Measurements from ENCODE around the gene ALKBH1.
"Not testable (repeated sequence)": the region's sequence is repeated elsewhere in the genome, so short reads cannot be mapped to it uniquely, and the experiment has no call there.

Gene ALKBH1, protein sequence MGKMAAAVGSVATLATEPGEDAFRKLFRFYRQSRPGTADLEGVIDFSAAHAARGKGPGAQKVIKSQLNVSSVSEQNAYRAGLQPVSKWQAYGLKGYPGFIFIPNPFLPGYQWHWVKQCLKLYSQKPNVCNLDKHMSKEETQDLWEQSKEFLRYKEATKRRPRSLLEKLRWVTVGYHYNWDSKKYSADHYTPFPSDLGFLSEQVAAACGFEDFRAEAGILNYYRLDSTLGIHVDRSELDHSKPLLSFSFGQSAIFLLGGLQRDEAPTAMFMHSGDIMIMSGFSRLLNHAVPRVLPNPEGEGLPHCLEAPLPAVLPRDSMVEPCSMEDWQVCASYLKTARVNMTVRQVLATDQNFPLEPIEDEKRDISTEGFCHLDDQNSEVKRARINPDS

DNA sequence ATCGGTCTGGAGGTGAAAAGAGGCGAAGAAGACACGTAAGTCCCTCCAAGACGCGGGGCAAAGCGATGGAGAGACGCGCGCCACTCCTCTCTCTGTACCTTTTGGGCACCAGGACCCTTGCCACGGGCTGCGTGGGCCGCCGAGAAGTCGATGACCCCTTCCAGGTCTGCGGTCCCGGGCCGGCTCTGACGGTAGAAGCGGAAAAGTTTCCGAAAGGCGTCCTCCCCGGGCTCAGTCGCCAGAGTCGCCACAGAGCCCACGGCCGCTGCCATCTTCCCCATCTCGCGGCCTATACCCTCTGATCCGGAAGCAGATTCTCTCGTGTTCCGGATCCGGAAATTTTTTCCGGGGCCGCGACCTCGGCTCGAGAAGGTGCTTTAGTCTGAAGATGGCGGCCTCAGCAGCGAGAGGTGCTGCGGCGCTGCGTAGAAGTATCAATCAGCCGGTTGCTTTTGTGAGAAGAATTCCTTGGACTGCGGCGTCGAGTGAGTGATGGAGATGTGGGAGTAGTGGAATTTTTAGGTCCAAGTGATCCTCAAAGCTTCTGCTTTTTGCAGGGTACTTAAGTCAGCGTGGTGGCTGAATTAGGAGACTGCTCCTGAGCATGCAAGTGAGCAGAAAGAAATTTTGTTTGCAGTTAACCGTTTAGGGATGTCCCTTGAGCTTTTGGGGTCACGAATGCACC, at the start of gene ALKBH1, which contains the start of gene SLIRP:
ALKBH1 (minus strand) TSS at position 300 of the 685 bp plus-strand sequence; CDS start at position 281, 19 bp downstream.
SLIRP (plus strand) TSS at position 380 of the 685 bp plus-strand sequence; CDS start at position 389, 9 bp downstream.
- H3K9me2 ChIP-seq (replicated peaks; ENCODE audit: insufficient read depth, low read length), result no peaks in the 10 kb centered on the region
- no peaks in the 10 kb centered on the region for H3K36me3 ChIP-seq (replicated peaks; ENCODE audit: insufficient read depth, low read length)
- peaks cover 57% of the 10 kb centered on the region for H3K79me2 ChIP-seq (ENCODE audit: low read length)
- H3K27ac ChIP-seq (ENCODE audit: low read length), result no peak within 1 kb of the TSS
- H2AFZ ChIP-seq (ENCODE audit: low read length), result peak within 1 kb of the TSS; percentile 92
- peaks cover 8% of the 10 kb centered on the region; the same call in 1 of the 2 replicates for H3K4me1 ChIP-seq (ENCODE audit: low read length)
- H3F3A ChIP-seq (ENCODE audit: insufficient read depth, low read length), result no peaks in the 10 kb centered on the region; the same call in 1 of the 2 replicates
- H3K27me3 ChIP-seq (replicated peaks; ENCODE audit: insufficient read depth, low read length), result no peaks in the 10 kb centered on the region
- H3K4me2 ChIP-seq (ENCODE audit: low read depth, low read length), result peak within 1 kb of the TSS; percentile 72
- DNase-seq, result peak; percentile 80
- H3K4me3 ChIP-seq (ENCODE audit: low read length), result peak within 1 kb of the TSS; percentile 90
- TF ChIP-seq EZH2 (optimal IDR thresholded peaks at IDR 0.05; ENCODE audit: low read depth, low read length), result no peak
- TF ChIP-seq, protein P1, sequence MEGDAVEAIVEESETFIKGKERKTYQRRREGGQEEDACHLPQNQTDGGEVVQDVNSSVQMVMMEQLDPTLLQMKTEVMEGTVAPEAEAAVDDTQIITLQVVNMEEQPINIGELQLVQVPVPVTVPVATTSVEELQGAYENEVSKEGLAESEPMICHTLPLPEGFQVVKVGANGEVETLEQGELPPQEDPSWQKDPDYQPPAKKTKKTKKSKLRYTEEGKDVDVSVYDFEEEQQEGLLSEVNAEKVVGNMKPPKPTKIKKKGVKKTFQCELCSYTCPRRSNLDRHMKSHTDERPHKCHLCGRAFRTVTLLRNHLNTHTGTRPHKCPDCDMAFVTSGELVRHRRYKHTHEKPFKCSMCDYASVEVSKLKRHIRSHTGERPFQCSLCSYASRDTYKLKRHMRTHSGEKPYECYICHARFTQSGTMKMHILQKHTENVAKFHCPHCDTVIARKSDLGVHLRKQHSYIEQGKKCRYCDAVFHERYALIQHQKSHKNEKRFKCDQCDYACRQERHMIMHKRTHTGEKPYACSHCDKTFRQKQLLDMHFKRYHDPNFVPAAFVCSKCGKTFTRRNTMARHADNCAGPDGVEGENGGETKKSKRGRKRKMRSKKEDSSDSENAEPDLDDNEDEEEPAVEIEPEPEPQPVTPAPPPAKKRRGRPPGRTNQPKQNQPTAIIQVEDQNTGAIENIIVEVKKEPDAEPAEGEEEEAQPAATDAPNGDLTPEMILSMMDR (IDR thresholded peaks at IDR 0.05; ENCODE audit: low read length), result no peak
- no peak for TF ChIP-seq EZH2phosphoT487 (IDR thresholded peaks at IDR 0.05; ENCODE audit: low read length)
- H4K20me1 ChIP-seq (ENCODE audit: insufficient read depth, low read length), result no peaks in the 10 kb centered on the region
- H3K9ac ChIP-seq (ENCODE audit: low read length), result peak within 1 kb of the TSS; percentile 74
- no peaks in the 10 kb centered on the region for H3K9me3 ChIP-seq (replicated peaks; ENCODE audit: insufficient read depth, low read length)

DNA sequence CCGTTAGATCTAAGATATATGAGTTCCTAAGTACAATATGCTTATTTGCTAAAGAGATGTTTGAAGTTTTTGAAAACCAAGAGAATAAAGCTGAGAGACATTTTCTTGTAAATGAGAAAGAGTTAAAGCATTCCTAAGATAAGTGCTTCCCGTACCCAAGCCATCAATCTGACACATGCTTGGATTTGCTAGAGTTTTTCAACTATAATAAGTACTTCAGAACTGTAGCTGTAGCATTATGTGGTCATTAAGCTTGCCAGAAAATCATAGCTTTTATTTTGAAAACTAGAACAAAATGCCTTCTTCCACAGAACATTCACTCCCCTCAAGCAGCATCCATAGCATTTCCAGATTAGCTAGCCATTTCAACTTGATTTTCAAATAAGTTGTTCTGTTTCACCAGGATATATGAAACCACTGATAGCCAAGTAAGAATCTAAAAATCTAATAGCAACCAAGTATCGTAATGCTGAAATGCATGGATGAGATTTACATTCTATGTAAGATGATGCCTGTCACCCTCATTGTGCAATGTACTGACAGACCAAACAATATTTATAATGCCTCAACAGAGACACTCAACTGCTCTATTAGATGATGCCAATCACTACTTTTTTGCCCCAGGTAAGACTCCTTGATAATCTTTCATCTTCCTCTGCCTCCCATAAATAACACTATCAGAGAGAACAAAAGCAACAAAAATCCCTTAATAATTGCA, 45.1 kb upstream of the ALKBH1 start:
- Histone ChIP-seq H3K27ac (ENCODE audit: low read length) (no peak overlapping the region), H3K4me3 (ENCODE audit: low read length) (no peak overlapping the region), H3K4me1 (ENCODE audit: low read length) (no peaks in the 10 kb centered on the region), H3K9me3 (replicated peaks; ENCODE audit: insufficient read depth, low read length) (no peaks in the 10 kb centered on the region), H3K9me2 (replicated peaks; ENCODE audit: insufficient read depth, low read length) (no peaks in the 10 kb centered on the region), H3F3A (ENCODE audit: insufficient read depth, low read length) (no peaks in the 10 kb centered on the region), H2AFZ (ENCODE audit: low read length) (no peak overlapping the region), H3K79me2 (ENCODE audit: low read length) (peaks cover 53% of the 10 kb centered on the region), H3K27me3 (replicated peaks; ENCODE audit: insufficient read depth, low read length) (no peaks in the 10 kb centered on the region), H3K9ac (ENCODE audit: low read length) (no peak overlapping the region), H3K36me3 (replicated peaks; ENCODE audit: insufficient read depth, low read length) (peaks cover 3% of the 10 kb centered on the region; the same call in 1 of the 2 replicates), H4K20me1 (ENCODE audit: insufficient read depth, low read length) (no peaks in the 10 kb centered on the region), H3K4me2 (ENCODE audit: low read depth, low read length) (no peak overlapping the region)
- no peak for DNase-seq
- TF ChIP-seq, protein P1 (IDR thresholded peaks at IDR 0.05; ENCODE audit: low read length), result no peak
- TF ChIP-seq EZH2 (optimal IDR thresholded peaks at IDR 0.05; ENCODE audit: low read depth, low read length) (no peak), EZH2phosphoT487 (IDR thresholded peaks at IDR 0.05; ENCODE audit: low read length) (no peak)

DNA sequence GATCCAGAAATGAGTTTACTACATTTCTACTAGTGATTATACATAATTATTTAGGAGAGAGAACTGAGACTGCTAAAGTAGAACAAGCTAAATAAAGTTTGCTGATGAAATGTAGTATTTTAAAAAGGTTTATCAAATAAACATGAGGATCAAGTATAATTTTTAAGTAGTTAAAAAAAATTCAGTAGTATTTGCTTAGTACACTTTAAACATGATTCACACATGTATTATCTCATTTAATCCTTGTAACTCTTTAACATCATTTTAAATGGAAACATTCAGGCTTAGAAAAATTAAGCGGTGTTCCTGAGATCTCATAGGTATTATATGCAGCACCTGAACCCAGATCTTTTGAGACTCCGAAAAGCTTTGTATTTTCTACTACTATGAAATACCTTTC, 44.4 kb upstream of the ALKBH1 start:
- H3K9ac ChIP-seq (ENCODE audit: low read length), result no peak overlapping the region
- no peak overlapping the region for H2AFZ ChIP-seq (ENCODE audit: low read length)
- peaks cover 3% of the 10 kb centered on the region; the same call in 1 of the 2 replicates for H3K36me3 ChIP-seq (replicated peaks; ENCODE audit: insufficient read depth, low read length)
- no peak for DNase-seq
- H3F3A ChIP-seq (ENCODE audit: insufficient read depth, low read length), result no peaks in the 10 kb centered on the region
- no peak overlapping the region for H3K4me3 ChIP-seq (ENCODE audit: low read length)
- no peaks in the 10 kb centered on the region for H4K20me1 ChIP-seq (ENCODE audit: insufficient read depth, low read length)
- H3K27me3 ChIP-seq (replicated peaks; ENCODE audit: insufficient read depth, low read length), result no peaks in the 10 kb centered on the region
- no peaks in the 10 kb centered on the region for H3K9me2 ChIP-seq (replicated peaks; ENCODE audit: insufficient read depth, low read length)
- no peaks in the 10 kb centered on the region for H3K4me1 ChIP-seq (ENCODE audit: low read length)
- no peak overlapping the region for H3K27ac ChIP-seq (ENCODE audit: low read length)
- H3K4me2 ChIP-seq (ENCODE audit: low read depth, low read length), result no peak overlapping the region
- peaks cover 46% of the 10 kb centered on the region for H3K79me2 ChIP-seq (ENCODE audit: low read length)
- no peaks in the 10 kb centered on the region for H3K9me3 ChIP-seq (replicated peaks; ENCODE audit: insufficient read depth, low read length)
- TF ChIP-seq, protein P1 (IDR thresholded peaks at IDR 0.05; ENCODE audit: low read length), result no peak
- TF ChIP-seq EZH2 (optimal IDR thresholded peaks at IDR 0.05; ENCODE audit: low read depth, low read length) (no peak), EZH2phosphoT487 (IDR thresholded peaks at IDR 0.05; ENCODE audit: low read length) (no peak)

DNA sequence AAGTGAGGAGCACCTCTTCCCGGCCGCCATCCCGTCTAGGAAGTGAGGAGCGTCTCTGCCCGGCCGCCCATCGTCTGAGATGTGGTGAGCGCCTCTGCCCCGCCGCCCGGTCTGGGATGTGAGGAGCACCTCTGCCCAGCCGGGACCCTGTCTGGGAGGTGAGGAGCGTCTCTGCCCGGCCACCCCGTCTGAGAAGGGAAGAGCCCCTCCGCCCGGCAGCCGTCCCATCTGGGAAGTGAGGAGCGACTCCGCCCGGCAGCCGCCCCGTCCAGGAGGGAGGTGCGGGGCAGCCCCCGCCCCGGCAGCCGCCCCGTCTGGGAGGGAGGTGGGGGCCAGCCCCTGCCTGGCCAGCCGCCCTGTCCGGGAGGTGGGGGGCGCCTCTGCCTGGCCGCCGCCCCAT, 39.6 kb upstream of the ALKBH1 start:
- not testable (repeated sequence) for H3F3A ChIP-seq (ENCODE audit: insufficient read depth, low read length); H3K9me3 ChIP-seq (replicated peaks; ENCODE audit: insufficient read depth, low read length); H3K36me3 ChIP-seq (replicated peaks; ENCODE audit: insufficient read depth, low read length); H3K27ac ChIP-seq (ENCODE audit: low read length); H3K4me2 ChIP-seq (ENCODE audit: low read depth, low read length); H3K9me2 ChIP-seq (replicated peaks; ENCODE audit: insufficient read depth, low read length); H2AFZ ChIP-seq (ENCODE audit: low read length); H4K20me1 ChIP-seq (ENCODE audit: insufficient read depth, low read length); H3K9ac ChIP-seq (ENCODE audit: low read length); DNase-seq; H3K4me3 ChIP-seq (ENCODE audit: low read length); H3K4me1 ChIP-seq (ENCODE audit: low read length); H3K27me3 ChIP-seq (replicated peaks; ENCODE audit: insufficient read depth, low read length)
- H3K79me2 ChIP-seq (ENCODE audit: low read length), result peaks cover 22% of the 10 kb centered on the region

Measured in MM.1S (cell line).